Myocyte (in vitro differentiated cells): Measurements from ENCODE around the gene IBA57. TPM values are rescaled to one million over a fixed set of nuclear protein-coding genes. Genes with fewer than 3 reads are reported as not detected.
A peak's percentile ranks its signal among the peaks of the same experiment; 100 is the strongest.

ENCODE experiments used
- DNase-seq: peaks from one replicate; pipeline ENCODE4 v3.0.0-alpha.2; 2012; ENCODE audit warnings: low read depth
- total RNA-seq: library from RNA; depleted of rRNA; stranded (reverse); fragments of >200 nt; gene quantifications from 2 replicates; pipeline ENCODE4 v1.2.3, GENCODE V29; 2014

Gene IBA57
- total RNA-seq, 1 donor from 2014 or later: 1.9 TPM

GRCh38 chr1:228155596-228156514, 9.7 kb upstream of the IBA57 start:
- DNase-seq: no peak

GRCh38 chr1:228156515-228156881, 9.1 kb upstream of the IBA57 start:
- DNase-seq: no peak

- DNase-seq: no peak
Measured at GRCh38 chr1:228156941-228157728, 8.5 kb upstream of the IBA57 start.

GRCh38 chr1:228157729-228158126, 7.9 kb upstream of the IBA57 start:
- no peak for DNase-seq

- DNase-seq: no peak
Measured at GRCh38 chr1:228158151-228159007, 7.2 kb upstream of the IBA57 start.

GRCh38 chr1:228159008-228159665, 6.5 kb upstream of the IBA57 start:
- DNase-seq: no peak

DNA sequence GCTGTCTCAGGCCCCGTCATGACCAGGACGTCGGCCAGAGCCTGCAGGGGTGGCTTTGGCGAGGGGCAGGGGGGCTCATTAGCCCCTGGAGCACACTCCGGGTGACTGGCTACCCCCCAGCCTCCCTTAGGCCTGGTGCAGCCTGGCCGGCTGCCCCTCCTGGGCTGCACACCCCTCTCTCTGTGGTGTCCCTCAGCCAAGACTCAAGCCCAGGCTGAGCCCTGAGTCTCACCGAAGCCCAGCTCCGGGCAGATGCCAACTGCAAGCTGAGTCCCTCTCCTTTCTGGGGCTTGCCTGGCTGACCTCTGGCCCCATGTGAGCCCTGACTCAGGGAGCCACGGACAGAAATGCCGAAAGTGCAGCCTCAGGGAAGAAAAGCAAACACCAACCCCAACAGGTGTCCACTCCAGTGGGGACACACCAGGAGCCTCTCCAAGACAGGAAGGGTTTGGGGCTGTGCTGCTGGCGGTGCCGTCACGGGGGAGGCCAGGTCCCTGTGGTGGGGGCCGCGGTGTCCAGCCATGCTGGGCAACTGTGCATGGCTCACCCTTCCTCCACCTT, 5.3 kb upstream of the IBA57 start:
- DNase-seq: no peak

DNA sequence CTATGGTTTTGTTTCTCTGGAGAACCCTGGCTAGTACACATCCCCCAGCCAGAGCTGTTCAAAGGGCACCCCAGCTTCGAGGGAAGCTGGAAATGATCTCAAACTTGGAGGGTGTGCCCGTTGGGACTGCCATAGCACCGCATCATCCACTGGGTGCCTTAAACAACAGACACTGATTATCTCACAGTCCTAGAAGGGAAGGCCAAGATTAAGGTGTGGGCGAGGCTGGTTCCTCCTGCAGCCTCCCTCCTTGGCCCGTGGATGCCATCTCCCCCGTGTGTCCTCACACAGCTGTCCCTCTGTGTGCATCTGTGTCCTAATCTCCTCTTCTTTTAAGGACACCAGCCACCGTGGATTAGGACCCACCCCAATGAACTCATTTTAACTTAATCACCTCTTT, 4.2 kb upstream of the IBA57 start:
- peak; percentile 8 for DNase-seq

GRCh38 chr1:228161866-228162265, 3.7 kb upstream of the IBA57 start:
- DNase-seq: no peak

DNA sequence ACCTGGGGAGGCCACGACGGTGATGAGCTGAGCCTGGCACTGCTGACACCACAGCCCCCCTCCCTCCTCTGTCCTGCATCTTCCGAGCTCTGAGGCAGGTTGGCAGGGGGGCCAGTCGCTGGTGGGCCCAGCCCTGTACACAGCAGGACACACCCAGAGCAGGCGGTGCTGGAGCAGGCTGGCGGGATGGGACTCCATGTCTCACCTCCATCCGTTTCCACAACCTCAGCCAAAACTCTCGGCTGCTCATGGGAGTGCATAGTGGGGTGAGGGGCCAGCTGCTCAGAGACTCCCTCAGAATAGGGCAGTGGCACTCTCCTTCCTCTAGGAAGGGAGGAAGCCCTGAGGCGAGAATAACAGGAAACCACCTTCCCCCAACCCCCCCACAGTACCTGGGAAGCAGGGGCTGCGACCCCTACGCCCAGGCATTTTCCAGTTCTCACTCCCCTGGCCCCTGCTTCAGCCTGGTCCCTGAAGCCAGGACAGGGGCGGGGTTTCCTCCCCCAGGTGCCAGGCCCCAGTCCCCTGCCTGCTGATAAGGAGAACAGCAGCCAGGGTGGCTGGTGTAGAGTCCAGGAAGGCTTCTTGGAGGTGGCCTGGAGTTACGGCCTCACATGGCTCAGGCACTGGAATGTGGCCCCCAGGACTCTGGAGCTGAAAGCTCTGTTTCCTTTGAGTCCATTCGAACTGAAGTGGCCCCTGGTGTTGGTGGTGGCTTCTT, 3.2 kb upstream of the IBA57 start:
- no peak for DNase-seq

- peak; percentile 22 for DNase-seq
Measured at GRCh38 chr1:228163007-228163753, 2.4 kb upstream of the IBA57 start.

DNA sequence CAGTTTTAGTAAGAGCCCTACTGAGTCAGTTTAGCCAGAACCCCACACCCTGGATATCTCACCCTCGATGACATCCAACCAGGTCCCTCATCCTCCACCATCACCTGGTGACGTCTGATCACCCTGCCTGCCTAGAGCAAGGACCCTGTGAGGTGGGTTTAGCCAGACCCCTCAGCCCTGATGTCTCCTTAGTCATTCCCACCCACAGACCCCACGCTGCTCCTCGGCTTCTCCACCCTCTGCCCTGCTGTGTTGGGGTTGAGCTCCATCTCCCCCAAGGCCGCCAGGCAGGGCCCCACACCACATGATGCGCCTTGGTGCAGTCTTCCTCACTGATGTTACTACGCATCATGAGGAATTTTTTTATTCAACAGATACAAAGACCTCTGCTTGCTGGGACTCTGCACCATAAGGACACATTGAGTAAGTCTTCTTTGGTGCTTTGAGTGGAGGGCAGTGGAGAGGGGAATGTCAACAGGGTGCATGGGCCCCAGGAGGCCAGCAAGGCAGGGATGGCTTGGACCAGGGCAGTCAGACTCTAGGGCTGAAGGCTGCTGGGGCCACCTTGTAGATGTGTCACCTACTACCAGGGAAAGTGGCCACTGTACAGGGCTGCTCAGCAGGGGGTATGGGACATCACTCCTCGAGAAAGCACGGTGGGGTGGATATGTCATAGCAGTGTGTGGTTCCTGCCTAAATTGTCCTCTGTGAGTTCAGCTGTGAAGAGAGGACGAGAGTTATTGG, 1.7 kb upstream of the IBA57 start:
- DNase-seq: no peak

DNA sequence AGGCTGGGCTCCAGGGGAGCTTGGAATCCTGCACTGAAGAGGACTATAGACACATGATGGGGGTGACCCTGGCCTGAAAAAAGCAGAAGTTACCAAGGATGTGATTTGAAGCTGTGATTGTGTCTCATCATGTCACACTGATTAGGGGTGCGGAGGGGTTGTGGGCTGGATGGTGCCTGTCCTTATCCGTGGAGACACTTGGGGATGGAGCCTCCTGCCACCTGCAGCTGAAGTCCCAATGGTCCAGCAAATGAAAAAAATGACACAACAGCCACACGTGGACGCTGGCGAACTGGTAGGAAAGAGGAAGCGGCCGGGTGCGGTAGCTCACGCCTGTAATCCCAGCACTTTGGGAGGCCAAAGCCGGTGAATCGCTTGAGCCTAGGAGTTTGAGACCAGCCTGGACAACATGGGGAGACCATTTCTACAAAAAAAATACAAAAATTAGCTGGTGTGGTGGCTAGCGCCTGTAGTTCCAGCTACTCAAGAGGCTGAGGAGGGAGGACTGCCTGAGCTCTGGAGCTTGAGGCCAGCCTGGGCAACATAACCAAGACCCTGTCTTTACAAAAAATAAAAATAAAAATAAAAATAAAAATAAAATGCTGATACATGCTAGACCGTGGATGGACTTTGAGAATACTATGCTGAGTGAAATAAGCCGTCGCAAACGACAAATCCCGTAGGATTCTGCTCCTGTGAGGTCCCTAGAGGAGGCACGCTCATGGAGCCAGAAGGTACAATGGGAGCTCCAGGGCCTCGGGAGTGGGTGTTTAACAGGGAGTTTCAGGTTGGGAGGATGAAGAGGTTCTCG, 838 bp upstream of the IBA57 start:
- no peak for DNase-seq

DNA sequence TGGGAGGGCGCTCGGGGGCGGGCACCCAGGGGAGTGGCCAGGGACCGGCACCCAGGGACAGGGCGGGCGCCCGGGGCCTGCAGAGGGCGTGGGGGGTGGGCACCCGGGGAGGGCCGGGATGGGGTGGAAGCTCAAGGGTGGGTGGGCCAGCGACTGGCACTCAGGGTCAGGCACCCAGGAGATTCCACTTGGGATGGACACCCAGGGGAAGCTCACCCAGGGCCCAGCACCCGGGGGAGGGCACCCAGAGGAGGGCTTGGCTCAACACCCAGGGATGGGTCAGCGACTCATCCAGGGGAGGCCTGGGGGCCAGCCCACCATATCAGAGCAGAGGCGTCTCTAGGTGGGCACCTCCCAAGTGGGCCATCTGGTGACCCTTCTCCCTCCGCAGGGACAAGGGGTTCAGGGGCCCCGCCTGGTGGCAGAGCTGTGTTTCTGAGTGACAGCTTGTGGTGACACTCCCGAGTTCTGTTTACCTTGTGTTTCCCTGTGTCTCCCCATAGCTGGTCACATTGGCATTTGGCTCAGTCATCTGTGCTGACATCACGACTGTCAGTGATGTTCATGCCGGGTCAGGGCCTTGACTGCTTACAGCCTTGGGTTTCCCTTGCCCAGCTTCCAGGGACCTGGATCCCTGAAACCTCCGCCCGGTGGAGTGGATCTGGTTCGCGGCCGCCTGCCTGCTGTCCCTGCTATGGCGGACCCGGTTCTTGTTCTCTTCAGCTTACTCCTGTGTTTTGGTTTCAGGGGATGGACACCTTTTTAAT, 749 bp downstream of the IBA57 start:
- DNase-seq: peak; percentile 90

- no peak for DNase-seq
Measured at GRCh38 chr1:228168563-228169270, 3.1 kb downstream of the IBA57 start.

DNA sequence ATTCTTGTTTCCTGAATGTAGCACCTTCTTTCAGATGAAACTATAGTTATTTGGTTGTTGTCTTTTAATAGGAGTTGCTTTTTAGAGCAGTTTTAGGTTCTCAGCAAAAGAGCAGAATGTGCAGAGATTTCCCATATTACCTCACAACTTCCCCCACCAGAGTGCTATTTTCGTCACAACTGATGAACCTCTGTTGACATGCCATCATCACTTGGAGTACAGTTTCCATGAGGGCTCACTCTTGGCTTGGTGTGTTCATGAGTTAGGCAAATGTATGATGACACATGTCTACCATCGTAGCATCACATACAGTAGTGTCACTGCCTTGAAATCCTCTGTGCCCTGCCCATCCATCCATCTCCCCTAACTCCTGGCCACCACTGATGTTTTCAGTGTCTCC, 3.7 kb downstream of the IBA57 start:
- no peak for DNase-seq
